Lower leg skin (tissue), 3 donors: Measurements from ENCODE around the gene PRLH.

Source experiments
- POLR2A ChIP-seq, 2 donors: fragments of 450-650 bp; IDR thresholded peaks; one replicate each; pipeline ENCODE4 v1.6.1; 2016 to 2017; ENCODE audit warnings: antibody characterized with exemption in 2 of 2, mild to moderate bottlenecking in 1 of 2, moderate library complexity in 1 of 2
- TF ChIP-seq, protein P1 (sequence below), 3 donors: fragments of 450-650 bp; IDR thresholded peaks; one replicate each; pipeline ENCODE4 v1.5.1; 2016; ENCODE audit warnings: antibody characterized with exemption in 3 of 3, mild to moderate bottlenecking in 3 of 3, moderate library complexity in 2 of 3

DNA sequence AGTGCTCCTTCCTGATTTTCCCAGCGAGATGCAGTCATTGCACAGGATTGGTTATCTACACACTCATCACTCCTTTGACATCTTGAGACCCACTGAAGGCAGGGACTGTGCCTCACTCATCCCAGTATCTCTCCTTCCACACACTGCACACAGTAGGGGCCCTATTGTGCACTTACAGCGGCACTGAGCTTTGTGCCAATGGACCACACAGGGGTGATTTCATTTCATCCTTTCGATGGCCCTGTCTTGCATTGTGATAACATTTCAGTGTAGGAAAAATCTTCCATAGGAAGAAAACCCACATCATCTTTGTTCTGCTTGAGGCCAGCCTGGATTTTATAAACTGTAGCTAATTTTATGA is 50.0 kb downstream of the PRLH start:
- TF ChIP-seq, protein P1, sequence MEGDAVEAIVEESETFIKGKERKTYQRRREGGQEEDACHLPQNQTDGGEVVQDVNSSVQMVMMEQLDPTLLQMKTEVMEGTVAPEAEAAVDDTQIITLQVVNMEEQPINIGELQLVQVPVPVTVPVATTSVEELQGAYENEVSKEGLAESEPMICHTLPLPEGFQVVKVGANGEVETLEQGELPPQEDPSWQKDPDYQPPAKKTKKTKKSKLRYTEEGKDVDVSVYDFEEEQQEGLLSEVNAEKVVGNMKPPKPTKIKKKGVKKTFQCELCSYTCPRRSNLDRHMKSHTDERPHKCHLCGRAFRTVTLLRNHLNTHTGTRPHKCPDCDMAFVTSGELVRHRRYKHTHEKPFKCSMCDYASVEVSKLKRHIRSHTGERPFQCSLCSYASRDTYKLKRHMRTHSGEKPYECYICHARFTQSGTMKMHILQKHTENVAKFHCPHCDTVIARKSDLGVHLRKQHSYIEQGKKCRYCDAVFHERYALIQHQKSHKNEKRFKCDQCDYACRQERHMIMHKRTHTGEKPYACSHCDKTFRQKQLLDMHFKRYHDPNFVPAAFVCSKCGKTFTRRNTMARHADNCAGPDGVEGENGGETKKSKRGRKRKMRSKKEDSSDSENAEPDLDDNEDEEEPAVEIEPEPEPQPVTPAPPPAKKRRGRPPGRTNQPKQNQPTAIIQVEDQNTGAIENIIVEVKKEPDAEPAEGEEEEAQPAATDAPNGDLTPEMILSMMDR (IDR thresholded peaks at IDR 0.05), result no peak
- no peak for TF ChIP-seq POLR2A (IDR thresholded peaks at IDR 0.05)
